OCI-M2 (cell line): Measurements from ENCODE around the gene CHAF1B.
"Not testable (repeated sequence)": the region's sequence is repeated elsewhere in the genome, so short reads cannot be mapped to it uniquely, and the experiment has no call there.

Source experiments
- DNase-seq: peaks from one replicate; lab custom pipeline; 2025; ENCODE audit not compliant: unreplicated experiment; lab: John Stamatoyannopoulos, UW

CHAF1B gene

DNA sequence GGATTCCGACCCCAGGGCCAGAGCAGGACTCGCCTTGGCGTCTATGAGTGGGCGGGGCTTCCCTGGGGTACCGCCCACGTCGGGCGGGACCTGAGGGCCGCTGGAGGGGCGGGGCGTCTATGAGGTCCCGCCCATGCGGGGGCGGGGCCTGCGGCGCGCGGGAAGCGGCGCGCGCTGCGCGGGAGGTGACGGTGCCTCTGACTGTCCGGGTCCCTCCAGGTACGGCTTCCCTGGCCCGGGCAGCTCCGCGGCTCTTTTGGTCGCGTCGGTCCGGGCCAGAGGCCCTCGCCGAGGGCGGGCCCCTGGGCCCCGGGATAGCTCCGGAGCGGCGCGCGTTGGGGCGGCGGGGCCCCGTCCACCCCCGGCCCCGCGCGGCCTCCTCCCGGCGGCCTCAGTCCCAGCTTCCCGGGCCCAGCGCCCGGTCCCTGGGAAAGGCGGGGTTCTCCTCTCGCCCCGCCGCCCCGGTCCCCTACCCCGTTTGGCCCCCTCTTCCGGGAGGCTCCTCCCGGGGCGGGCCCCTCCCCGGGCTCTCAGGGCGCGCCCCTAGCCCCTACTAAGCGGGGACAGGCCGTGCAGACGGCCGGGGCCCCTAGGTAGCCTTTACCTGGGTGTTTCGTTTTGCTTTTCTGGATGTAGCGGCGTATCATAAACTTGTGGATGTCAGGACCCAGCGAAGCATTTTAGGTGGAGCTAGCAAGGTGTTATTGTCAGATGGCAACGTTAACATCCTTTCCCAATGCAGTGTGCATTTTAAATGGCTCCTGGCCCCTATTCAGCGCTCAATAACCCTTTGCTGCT, at the start of gene CHAF1B:
CHAF1B (plus strand) TSS at position 160 of the 798 bp plus-strand sequence. CDS start 745 bp downstream, outside the sequence.
- DNase-seq = peak; percentile 74

- DNase-seq = no peak
Observed at GRCh38 chr21:36337099-36337509, 48.1 kb upstream of the CHAF1B start.

- no peak for DNase-seq
Observed at GRCh38 chr21:36338975-36339374, 46.2 kb upstream of the CHAF1B start.

DNA sequence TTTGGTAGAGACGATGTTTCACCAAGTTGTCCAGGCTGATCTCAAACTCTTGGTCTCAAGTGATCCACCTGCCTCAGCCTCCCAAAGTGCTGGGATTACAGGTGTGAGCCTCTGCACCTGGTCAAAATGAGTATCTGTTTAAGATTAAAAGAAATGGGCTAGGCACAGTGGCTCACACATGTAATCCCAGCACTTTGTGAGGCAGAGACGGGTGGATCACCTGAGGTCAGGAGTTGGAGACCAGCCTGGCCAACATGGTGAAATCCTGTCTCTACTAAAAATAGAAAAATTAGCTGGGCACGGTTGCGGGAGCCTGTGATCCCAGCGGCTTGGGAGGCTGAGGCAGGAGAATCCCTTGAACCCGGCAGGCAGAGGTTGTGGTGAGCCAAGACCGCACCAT, 42.6 kb upstream of the CHAF1B start:
- not testable (repeated sequence) for DNase-seq

DNA sequence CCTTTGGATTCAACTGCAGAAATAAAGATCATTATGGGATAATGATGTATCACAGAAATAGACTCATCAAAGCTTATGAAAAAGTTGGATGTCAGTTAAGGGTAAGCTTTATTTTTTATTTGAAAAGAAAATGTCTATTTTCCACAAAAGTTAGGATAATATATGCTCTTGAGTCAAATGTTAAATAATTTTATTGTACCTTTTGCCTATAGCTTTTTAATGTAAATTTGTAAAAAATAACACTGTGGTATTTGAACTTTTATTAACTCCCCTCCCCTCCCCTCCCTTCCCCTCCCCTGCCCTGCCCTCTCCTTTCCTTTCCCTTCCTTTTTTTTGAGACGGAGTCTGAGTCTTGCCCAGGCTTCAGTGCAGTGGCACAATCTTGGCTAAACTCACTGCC, 40.3 kb upstream of the CHAF1B start:
- no peak for DNase-seq

GRCh38 chr21:36347278-36347961, 37.8 kb upstream of the CHAF1B start:
- DNase-seq = no peak

GRCh38 chr21:36347962-36348328, 37.2 kb upstream of the CHAF1B start:
- DNase-seq = no peak

DNA sequence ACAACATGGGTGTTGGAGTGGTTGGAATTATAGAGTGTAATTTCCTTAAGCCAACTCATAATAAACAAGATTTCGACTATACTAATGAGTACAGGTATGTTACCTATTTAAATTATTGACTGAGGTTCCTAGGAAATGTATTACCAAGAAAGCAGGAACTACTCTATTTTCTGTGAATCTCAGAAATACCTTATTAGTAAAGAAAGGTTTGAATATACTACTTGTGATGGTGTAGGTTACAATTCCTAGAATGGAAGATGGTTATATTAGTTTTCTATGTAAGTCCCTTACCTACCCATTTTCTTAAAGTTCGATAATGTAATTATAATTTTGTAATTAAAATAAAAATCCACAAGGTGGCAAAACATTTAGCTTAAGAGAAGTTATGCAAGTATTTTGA, 35.9 kb upstream of the CHAF1B start:
- no peak for DNase-seq

GRCh38 chr21:36350282-36350910, 34.8 kb upstream of the CHAF1B start:
- no peak for DNase-seq

DNA sequence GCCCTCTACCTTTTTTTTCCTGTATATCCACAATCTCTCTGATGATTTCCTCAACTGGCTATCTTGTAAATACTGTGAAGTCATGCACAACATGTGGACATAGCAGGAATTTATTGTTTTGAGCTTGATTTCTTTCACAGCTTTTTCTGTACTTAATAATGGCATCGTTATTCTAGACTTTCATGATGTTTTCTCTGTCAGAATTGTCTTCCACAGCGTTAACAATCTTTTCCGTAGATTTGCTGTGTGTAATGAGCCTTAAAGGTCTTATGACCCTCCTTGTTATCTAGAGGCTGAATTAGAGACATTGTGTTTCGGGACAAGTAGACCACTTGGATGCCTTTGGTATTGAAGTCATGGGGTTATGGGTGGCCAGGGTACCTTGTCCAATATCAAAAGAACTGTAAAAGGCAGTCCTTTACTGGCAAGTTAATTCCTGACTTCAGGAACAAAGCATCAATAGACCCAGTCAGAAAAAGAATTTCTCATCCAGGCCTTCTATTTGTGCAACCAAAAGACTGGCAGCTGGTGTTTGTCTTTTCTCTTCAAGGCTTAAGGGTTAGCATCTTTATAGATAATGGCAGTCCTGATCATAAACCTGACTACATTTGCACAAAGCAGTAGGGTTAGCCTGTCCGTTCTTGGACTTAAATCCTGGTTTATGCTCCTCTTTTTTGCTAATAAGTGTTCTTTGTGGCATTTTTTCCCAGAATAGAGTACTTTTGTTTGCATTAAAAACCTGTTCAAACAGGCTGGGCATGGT, 30.1 kb upstream of the CHAF1B start:
- no peak for DNase-seq

DNA sequence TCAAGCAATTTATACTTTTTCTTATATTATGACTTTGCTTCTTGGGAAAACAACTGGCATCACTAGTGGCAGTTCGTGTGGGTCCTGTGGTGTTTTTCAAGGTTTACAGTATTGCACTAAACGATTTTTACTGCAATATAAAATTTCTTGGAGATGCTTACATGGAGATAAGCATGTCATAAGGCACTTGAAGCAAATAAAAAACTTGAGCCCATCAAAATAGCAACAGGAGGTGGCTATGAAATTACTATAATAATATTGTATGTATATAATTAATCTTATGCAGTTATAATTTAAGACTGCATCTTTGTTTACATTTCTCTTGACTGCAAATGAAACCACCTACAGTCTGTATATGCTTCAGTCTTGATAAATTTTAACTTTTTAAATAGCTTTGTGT, 29.3 kb upstream of the CHAF1B start:
- no peak for DNase-seq

DNA sequence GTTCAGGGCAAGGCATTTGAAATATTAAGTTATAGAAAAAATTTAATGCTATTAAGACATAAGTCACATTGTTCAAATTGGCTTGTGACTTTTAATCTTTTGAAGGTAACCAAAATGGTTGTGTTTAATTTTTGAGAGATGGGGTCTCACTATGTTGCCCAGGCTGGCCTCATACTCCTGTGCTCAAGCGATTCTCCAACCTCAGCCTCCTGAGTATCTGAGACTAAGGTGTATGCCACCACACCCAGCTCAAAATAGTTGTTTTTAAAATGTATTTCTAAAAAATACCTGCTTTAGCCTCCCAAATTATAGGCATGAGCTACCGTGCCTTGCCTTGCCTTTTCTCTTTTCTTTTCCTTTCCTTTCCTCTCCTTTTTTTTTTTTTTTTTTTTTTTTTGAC, 26.0 kb upstream of the CHAF1B start:
- DNase-seq = no peak

DNA sequence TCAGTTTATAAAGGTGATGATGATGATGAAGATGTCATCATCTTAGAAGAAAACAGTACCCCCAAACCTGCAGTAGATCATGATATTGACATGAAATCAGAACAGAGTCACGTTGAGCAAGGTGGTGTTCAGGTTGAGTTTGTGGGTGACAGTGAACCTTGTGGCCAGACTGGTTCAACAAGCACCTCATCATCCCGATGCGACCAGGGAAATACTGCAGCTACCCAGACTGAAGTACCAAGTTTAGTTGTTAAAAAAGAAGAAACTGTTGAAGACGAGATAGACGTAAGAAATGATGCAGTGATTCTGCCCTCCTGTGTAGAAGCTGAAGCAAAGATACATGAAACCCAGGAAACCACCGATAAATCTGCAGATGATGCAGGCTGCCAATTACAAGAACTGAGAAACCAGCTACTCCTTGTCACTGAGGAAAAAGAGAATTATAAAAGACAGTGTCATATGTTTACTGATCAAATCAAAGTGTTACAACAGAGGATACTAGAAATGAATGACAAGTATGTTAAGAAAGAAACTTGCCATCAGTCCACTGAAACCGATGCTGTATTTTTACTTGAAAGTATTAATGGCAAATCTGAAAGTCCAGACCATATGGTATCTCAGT, 16.0 kb upstream of the CHAF1B start:
- no peak for DNase-seq

DNA sequence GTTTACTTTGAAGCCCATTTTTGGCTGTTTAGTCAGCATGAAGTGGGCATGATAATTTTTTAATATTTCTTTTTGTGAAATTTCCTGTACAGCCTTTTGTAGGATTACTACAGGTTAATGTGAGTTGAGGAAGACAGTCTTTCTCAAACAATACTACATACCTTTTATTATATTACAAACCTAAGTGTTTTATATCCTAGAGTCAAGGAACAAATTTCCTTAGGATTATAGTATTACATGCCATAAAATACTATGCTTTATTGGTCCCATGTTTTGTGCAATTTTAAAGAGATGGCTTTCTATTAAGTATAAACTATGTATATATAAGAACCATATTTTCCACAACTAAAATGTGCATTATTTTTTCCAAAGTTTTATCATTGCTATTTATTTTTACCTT, 9.2 kb upstream of the CHAF1B start:
- DNase-seq = no peak

GRCh38 chr21:36377391-36377842, 7.8 kb upstream of the CHAF1B start:
- DNase-seq = no peak

DNA sequence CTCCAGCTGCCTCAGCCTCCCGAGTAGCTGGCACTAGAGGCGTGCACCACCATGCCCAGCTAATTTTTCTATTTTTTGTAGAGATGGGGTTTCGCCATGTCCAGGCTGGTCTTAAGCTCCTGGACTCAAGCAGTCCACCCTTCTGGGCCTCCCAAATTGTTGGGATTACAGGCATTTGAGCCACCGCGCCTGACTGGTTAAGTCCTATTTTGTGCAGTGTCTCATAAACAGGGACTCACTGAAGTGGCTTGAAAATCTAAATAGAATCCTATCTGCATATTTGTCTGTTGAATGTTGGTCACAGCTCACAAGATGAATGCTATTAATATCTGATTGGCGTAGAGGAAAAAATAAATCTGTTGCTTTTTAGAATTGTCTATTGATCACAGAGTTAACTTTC, 5.9 kb upstream of the CHAF1B start:
- no peak for DNase-seq

- no peak for DNase-seq
Observed at GRCh38 chr21:36381841-36382589, 3.2 kb upstream of the CHAF1B start.

DNA sequence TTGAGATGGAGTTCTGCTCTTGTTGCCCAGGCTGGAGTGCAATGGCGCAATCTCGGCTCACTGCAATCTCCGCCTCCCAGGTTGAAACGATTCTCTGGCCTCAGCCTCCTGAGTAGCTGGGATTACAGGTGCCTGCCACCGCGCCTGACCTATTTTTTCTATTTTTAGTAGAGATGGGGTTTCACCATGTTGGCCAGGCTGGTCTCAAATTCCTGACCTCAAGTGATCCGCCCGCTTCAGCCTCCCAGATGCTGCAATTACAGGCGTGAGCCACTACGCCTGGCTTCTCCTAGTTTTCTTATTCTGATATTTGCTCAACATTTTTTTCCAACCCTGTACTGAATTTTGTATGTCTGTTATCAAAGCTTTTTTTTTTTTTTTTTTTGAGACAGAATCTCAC, 2.5 kb upstream of the CHAF1B start:
- DNase-seq = not testable (repeated sequence)

- DNase-seq = no peak
Observed at GRCh38 chr21:36384885-36385232, 333 bp upstream of the CHAF1B start.

GRCh38 chr21:36386031-36386642, 945 bp downstream of the CHAF1B start:
- DNase-seq = no peak
